GM12878 (cell line): ENCODE results near the gene SLF2.

Experiments
- CTCF ChIP-seq, 3 experiments: IDR thresholded peaks in 2 of 3; conservative IDR thresholded peaks in 1 of 3; 2 replicates each; pipeline ENCODE4 v1.5.1; 2011; ENCODE audit warnings: low read depth in 3 of 3, low read length in 3 of 3, mild to moderate bottlenecking in 3 of 3, control low read depth in 2 of 3, moderate library complexity in 2 of 3, inconsistent platforms in 1 of 3, mixed read lengths in 1 of 3; ENCODE audit not compliant: control insufficient read depth in 2 of 3, insufficient read depth in 1 of 3; ENCODE audit errors: extremely low read depth in 1 of 3
- ELK1 ChIP-seq: IDR thresholded peaks from 2 replicates; pipeline ENCODE4 v1.6.1; 2012; ENCODE audit warnings: low read depth, low read length, improper control_type of control experiment
- EZH2 ChIP-seq: IDR thresholded peaks from 2 replicates; pipeline ENCODE4 v1.6.1; 2012; ENCODE audit warnings: low read depth, mild to moderate bottlenecking, control low read depth, inconsistent platforms, low read length, borderline replicate concordance; ENCODE audit not compliant: control insufficient read depth
- HDAC2 ChIP-seq: fragments of 200-600 bp; sonication (generic); IDR thresholded peaks from 2 replicates; pipeline ENCODE4 v1.6.1; 2017
- IRF3 ChIP-seq: fragments of 450-650 bp; IDR thresholded peaks from 2 replicates; pipeline ENCODE4 v1.6.1; 2014; ENCODE audit warnings: mild to moderate bottlenecking
- RAD21 ChIP-seq: IDR thresholded peaks from 2 replicates; pipeline ENCODE4 v1.6.1; 2011; ENCODE audit warnings: mild to moderate bottlenecking, low read depth, low read length, moderate library complexity; ENCODE audit not compliant: insufficient read depth
- USF2 ChIP-seq: IDR thresholded peaks from 2 replicates; pipeline ENCODE4 v1.6.1; 2011; ENCODE audit warnings: low read depth, low read length, improper control_type of control experiment, borderline replicate concordance

GRCh38 chr10:100970076-100970913, 57.5 kb downstream of the SLF2 start:
- TF ChIP-seq EZH2 (no peak), CTCF (IDR thresholded peaks at IDR 0.05 in 2 of 3, conservative IDR thresholded peaks at IDR 0.05 in 1 of 3; ENCODE audit: control insufficient read depth in 2 of 3, extremely low read depth in 1 of 3, insufficient read depth in 1 of 3, low read depth in 3 of 3, low read length in 3 of 3) (no peak), HDAC2 (no peak), ELK1 (no peak), USF2 (no peak), IRF3 (no peak), RAD21 (no peak)
